DOHH2 (cell line): ENCODE data around the gene GCLM.

Experiments
- H3F3A ChIP-seq: fragments of 200-600 bp; sonication (generic), shearing (Covaris generic); 2 replicates; pipeline ENCODE4 v1.6.0; 2016; ENCODE audit warnings: antibody characterized with exemption, mild to moderate bottlenecking; ENCODE audit not compliant: control insufficient read depth, insufficient read depth
- H3K27ac ChIP-seq: fragments of 200-600 bp; sonication (generic); 2 replicates; pipeline ENCODE4 v1.5.1; 2014; ENCODE audit warnings: low read depth, mild to moderate bottlenecking, low read length, moderate library complexity
- H3K27me3 ChIP-seq: fragments of 200-600 bp; sonication (generic); 2 replicates; pipeline ENCODE4 v1.6.1; 2014; ENCODE audit warnings: mild to moderate bottlenecking, low read length, mixed read lengths; ENCODE audit not compliant: control insufficient read depth
- H3K36me3 ChIP-seq: fragments of 200-600 bp; sonication (generic); 2 replicates; pipeline ENCODE4 v1.6.1; 2014; ENCODE audit warnings: mild to moderate bottlenecking, low read length, moderate library complexity, mixed read lengths; ENCODE audit not compliant: control insufficient read depth
- H3K4me1 ChIP-seq: fragments of 200-600 bp; sonication (generic); 2 replicates; pipeline ENCODE4 v1.6.1; 2014; ENCODE audit warnings: mild to moderate bottlenecking, low read length, mixed read lengths; ENCODE audit not compliant: control insufficient read depth
- H3K4me2 ChIP-seq: fragments of 200-600 bp; sonication (generic); 2 replicates; pipeline ENCODE4 v1.6.0; 2014; ENCODE audit warnings: mild to moderate bottlenecking, low read length, moderate library complexity
- H3K4me3 ChIP-seq: fragments of 200-600 bp; sonication (generic); 2 replicates; pipeline ENCODE4 v1.5.1; 2014; ENCODE audit warnings: mild to moderate bottlenecking, low read length, mixed read lengths
- H3K79me2 ChIP-seq: fragments of 200-600 bp; sonication (generic); 2 replicates; pipeline ENCODE4 v1.6.1; 2014; ENCODE audit warnings: mild to moderate bottlenecking, low read length, mixed read lengths; ENCODE audit not compliant: control insufficient read depth
- H3K9me2 ChIP-seq: fragments of 200-600 bp; sonication (generic); replicated peaks from 2 replicates; pipeline ENCODE4 v1.6.1; 2014; ENCODE audit warnings: mild to moderate bottlenecking, low read length, mixed read lengths; ENCODE audit not compliant: control insufficient read depth
- H3K9me3 ChIP-seq: fragments of 200-600 bp; sonication (generic); 2 replicates; pipeline ENCODE4 v1.6.1; 2014; ENCODE audit warnings: antibody characterized with exemption, low read length, mixed read lengths; ENCODE audit not compliant: control insufficient read depth, insufficient read depth
- H4K20me1 ChIP-seq: fragments of 200-600 bp; sonication (generic); 2 replicates; pipeline ENCODE4 v1.6.0; 2014; ENCODE audit warnings: low read depth, mild to moderate bottlenecking, antibody characterized with exemption, low read length, moderate library complexity; ENCODE audit not compliant: control insufficient read depth, insufficient read depth
- CTCF ChIP-seq: fragments of 200-600 bp; sonication (generic); IDR thresholded peaks from one replicate; pipeline ENCODE4 v1.5.1; 2014; ENCODE audit warnings: antibody characterized with exemption, mild to moderate bottlenecking, low read depth, low read length; ENCODE audit not compliant: poor library complexity, severe bottlenecking
- EZH2phosphoT487 ChIP-seq: fragments of 200-600 bp; sonication (generic); IDR thresholded peaks from 2 replicates; pipeline ENCODE4 v1.6.1; 2017; ENCODE audit warnings: borderline replicate concordance, mild to moderate bottlenecking, antibody characterized with exemption, low read length, moderate library complexity, mixed read lengths

Gene GCLM

GRCh38 chr1:93842750-93843500 lies 66.3 kb downstream of the GCLM start:
- Histone ChIP-seq H3K4me3 (no peak overlapping the region), H4K20me1 (no peaks in the 10 kb centered on the region), H3K79me2 (peaks cover 4% of the 10 kb centered on the region), H3K9me3 (no peaks in the 10 kb centered on the region), H3K27me3 (no peaks in the 10 kb centered on the region), H3K4me2 (no peak overlapping the region), H3K27ac (no peak overlapping the region), H3K36me3 (peaks cover 25% of the 10 kb centered on the region), H3F3A (peaks cover under 1% of the 10 kb centered on the region), H3K4me1 (peaks cover 23% of the 10 kb centered on the region), H3K9me2 (no peaks in the 10 kb centered on the region)
- TF ChIP-seq EZH2phosphoT487 (no peak), CTCF (no peak)

DNA sequence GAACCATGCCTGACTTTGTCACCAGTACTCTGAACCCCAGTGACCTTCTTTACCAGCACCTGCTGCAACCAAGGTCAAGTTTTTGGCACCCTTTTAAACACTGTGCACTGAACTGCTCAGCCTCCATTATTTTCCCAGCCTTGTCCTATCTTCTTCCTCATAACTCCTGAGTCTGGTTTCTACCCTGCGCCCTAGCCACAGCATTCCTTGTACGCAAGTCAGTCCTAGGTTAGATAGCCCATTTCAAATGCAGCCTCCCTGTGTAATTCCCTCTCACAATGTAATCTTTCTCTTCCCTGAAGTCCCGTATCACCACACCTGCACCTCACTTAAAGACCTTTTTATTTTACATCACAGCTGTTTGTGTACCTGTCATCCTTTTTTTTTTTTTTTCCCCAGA lies 67.5 kb downstream of the GCLM start:
- Histone ChIP-seq H3K4me1 (peaks cover 23% of the 10 kb centered on the region), H3K36me3 (peaks cover 29% of the 10 kb centered on the region), H3K4me2 (no peak overlapping the region), H3K27me3 (no peaks in the 10 kb centered on the region), H3K79me2 (peaks cover 4% of the 10 kb centered on the region), H3K27ac (no peak overlapping the region), H3K9me3 (no peaks in the 10 kb centered on the region), H4K20me1 (no peaks in the 10 kb centered on the region), H3K4me3 (no peak overlapping the region), H3F3A (no peaks in the 10 kb centered on the region), H3K9me2 (no peaks in the 10 kb centered on the region)
- TF ChIP-seq EZH2phosphoT487 = no peak

GRCh38 chr1:93840956-93841482 lies 68.2 kb downstream of the GCLM start:
- peaks cover 29% of the 10 kb centered on the region for H3K36me3 ChIP-seq
- H4K20me1 ChIP-seq = no peaks in the 10 kb centered on the region
- no peaks in the 10 kb centered on the region for H3K9me2 ChIP-seq
- no peaks in the 10 kb centered on the region for H3F3A ChIP-seq
- H3K27me3 ChIP-seq = no peaks in the 10 kb centered on the region
- H3K4me1 ChIP-seq = peaks cover 22% of the 10 kb centered on the region
- no peak overlapping the region for H3K27ac ChIP-seq
- no peak for TF ChIP-seq CTCF
- no peak for TF ChIP-seq EZH2phosphoT487
- no peaks in the 10 kb centered on the region for H3K9me3 ChIP-seq
- no peak overlapping the region for H3K4me2 ChIP-seq
- no peak overlapping the region for H3K4me3 ChIP-seq
- H3K79me2 ChIP-seq = peaks cover 4% of the 10 kb centered on the region

DNA sequence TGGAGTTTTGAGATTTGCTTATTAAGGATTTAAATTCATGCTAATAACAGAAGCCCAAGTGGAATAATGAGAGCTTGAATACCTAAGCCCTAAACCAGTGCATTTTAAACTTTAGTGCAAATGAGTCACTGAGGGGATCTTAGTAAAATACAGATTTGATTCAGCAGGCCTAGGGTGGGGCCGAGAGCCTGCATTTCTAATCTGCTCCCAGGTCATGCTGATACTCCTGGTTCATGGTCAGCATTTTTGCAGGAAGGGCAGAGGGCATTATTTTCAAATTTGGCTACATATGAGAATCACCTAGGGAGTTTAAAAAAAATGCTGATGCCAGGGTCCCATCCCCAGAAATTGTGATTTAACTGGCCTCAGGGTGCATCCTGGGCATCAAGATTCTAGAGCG lies 69.5 kb downstream of the GCLM start:
- no peak overlapping the region for H3K4me3 ChIP-seq
- H4K20me1 ChIP-seq = no peaks in the 10 kb centered on the region
- no peak overlapping the region for H3K27ac ChIP-seq
- H3K79me2 ChIP-seq = peaks cover under 1% of the 10 kb centered on the region
- H3K4me2 ChIP-seq = no peak overlapping the region
- H3K36me3 ChIP-seq = peaks cover 29% of the 10 kb centered on the region
- H3K9me2 ChIP-seq = no peaks in the 10 kb centered on the region
- TF ChIP-seq EZH2phosphoT487 (no peak), CTCF (no peak)
- H3K9me3 ChIP-seq = no peaks in the 10 kb centered on the region
- peaks cover 11% of the 10 kb centered on the region for H3K4me1 ChIP-seq
- H3K27me3 ChIP-seq = no peaks in the 10 kb centered on the region
- H3F3A ChIP-seq = no peaks in the 10 kb centered on the region
